GM20431 (cell line): ENCODE measurements around the gene BMP5.

Experiments
- in situ Hi-C: fragments of 300-500 bp; cut with MseI, MboI; formaldehyde crosslinking; loops from one replicate; pipeline ENCODE4 v1.15.0; 2020; ENCODE audit warnings: low sequenced_read_pairs; ENCODE audit not compliant: unreplicated experiment

BMP5 gene

DNA sequence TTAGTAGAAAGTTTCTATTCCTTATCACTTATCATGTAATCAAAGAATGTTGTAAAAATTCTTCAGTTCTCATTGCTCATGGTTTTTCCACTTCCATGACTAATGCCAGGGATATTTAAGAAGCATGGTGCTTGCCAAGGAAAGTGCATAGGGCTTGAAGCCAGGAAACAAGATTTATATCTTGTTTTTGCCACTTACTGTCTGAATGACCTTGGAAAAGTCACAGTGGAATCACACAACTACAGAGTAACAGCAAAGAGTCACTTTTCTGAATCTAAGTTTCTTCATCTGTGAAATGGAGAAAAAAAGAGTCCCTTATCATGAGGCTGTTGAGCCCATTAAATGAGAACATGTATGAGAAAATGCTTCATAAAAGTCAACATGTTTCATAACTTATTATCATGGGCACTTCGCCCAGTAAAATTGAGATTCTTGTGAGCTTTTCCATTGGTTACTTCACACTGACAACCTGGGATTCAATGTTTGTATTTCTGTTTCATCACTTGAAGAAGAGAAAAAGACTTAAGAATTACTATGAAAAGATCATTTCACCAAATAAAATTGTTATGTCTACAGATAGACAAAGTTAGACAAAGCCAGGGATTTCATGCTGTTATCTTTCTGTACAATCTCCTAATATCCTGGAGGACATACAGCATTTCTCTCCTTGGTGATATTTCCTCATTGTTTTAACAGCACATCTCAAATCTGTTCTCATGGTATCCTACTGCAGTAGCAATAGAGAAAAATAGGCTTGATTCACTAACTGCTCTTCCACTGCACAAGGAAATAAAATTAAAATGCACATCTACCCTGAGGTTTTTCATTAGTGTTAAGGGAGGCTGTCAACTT is 7.6 kb upstream of the BMP5 start:
- in situ Hi-C loops = loop anchor here (25.0 kb wide), 1 partner anchor 271 kb away; no protein-coding TSS in a partner anchor

DNA sequence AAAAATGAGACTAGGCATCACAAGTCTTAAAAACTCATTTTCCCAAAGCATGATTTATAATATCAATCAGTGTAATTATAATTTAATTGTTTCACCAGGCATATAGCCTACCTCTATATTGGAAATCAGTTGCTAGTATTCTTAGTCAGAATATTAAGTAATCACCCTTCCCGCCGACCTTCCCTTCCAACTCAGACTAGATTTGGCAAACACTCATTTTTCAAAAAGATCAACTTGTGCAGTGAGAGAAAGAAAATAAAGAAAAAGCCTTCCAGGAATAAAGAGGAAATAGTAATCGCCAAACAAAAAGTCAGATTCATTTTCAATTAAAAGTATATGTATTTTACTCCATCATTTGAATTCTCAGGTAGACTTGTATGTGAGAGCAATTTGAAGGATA is 1.9 kb upstream of the BMP5 start:
- in situ Hi-C loops = loop anchor here (25.0 kb wide), 1 partner anchor 265 kb away; no protein-coding TSS in a partner anchor

DNA sequence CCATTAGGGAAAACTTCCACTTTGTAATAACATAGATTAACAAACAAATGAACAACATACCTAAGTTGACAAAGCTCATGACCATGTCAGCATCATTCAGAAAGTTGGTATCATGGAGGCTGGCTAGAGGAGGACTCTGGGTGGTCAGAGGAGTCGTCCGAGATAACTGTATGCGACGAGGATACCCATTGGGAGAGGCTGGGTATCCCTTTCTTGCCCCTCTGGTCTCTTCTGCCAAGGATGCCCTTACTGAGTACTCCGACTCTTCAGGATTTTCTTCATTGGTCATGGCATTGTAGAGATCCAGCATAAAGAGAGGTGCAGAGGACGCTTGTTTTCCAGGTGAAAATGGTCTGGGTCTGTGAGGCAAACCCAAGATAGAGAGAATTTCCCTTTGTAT is 1.1 kb downstream of the BMP5 start:
- in situ Hi-C loops = no loop called here

DNA sequence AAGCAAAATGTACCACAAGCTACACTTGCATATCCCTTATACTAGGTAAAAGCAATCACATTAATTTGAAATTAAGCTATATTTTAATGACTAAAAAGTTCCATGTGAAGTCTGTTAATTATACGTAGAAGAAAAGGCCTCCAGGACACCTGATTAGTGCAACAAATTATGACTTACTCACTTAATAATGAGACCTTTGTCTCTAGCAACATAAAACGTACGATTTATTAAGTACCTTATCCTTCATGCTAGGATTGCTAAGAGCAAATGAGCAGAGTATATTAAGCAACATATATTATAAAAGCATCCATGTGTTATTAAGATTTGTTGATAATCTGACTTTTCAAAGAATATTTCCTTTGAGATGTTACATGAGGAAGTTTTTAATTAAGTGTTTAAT is 2.5 kb downstream of the BMP5 start:
- in situ Hi-C loops = no loop called here

DNA sequence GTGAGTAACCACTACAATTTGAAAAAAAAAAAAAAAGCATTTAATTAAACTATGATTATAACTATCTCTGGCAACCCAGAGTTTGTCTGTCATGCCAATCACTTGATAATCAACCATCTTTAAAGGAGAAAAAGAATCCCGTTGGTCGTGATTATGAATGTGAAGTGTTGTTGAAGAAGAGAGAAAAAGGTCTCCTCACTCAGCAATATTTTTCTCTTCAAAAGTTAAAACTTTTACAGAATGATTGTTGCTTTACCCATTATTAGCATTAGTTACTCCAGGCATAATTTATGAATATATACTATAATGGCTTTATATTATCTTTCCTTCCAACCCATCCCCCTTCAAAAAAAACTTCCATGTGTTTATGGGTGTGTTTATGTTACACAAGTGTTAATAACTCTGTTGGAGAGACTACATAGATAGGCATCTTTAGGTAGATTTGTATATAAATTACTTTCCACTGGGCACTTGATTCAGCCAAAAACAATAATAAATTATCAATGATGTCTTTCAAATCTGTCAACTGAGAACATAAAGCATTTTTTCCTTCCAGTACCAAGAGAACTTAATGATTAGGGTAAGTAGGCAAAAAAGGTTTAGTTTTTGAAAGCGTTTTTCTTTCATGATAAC is 5.1 kb downstream of the BMP5 start:
- in situ Hi-C loops = no loop called here

DNA sequence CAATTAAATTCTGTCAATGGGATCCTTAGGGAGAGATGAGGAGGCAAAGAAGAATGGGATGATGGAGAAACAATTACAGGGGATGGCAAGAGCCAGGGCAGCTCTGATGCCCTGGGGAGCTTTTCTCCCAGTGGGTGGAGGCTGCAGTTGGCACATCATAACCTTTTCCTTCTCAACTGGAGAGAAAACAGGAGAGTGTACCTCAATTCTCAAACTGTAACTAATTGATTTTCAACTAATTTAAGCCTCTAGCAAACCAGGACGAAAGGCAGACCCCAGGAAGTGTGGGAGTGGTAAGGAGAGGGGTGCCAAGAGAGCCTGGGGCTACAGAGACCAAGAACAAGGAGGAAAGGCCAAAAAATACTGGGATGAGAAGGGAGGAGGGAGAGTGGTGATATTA is 5.7 kb downstream of the BMP5 start:
- in situ Hi-C loops = no loop called here

DNA sequence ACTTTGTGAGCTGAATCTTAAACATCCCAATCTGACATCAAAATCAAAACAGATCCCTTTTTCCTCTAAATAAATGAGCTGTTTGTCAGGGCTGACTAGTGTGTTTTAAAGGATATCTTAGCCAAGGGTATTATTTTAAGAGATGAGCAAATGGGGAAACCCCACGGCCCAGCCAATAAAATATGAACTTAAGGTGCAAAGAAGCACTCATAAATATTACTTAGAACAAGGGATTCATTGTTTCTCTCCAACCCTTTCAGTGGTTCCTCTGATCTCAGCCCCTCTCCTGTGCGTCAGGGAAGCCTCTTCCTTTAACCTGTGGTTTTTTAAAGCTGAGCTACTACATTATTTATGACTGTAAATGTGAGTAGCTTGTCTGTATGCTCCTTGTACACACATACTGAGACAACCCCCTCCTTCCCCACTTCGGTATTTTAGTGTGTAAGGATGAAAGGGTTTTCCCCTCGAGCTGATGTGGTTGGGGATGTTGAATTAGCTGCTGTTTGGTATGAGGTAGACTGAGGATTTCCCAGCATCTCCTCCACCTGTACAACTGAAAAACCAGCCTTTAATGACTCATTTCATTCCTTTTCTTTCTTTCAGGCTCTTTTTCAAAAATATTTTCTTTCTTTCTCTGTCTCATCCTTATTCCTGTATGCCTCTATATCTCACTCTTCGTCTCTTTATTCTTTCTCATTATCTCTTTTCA is 6.5 kb downstream of the BMP5 start:
- in situ Hi-C loops = no loop called here

DNA sequence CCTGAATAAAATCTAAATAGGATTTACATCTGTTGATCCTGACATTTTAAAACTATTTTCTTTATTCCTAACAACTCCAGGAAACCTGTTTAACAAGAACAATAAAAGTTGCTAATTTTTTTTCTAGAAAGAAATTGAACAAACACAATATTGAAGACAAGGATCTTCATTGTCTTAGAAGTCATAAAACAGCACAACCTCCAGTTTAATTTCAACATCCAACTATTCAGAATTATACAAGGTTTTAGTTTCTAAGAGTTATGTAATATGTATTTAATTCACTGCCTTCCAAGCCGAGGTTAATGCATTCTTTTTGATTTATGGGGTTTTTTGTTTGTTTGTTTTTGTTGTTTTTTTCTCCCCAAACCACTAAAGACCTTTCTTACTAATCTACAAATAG is 7.2 kb downstream of the BMP5 start:
- in situ Hi-C loops = no loop called here

DNA sequence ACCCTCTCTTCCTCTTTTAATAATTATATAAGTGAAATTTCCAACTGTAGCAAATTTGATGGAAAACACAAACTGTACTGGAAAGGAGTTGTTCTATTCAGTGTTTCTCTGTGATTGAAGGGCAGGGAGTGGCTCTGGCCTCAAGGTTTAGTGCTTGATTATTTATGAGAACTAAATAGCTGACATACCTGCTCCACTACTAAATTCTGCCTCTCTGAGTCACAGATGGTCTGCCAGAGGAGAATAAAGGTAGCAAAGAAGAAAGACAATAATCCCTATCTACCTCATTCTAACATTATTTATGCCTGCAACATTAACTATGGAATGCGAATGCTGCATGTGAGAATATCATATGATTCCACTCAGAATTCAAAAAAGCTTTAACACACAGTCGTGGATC is 9.3 kb downstream of the BMP5 start:
- in situ Hi-C loops = no loop called here

DNA sequence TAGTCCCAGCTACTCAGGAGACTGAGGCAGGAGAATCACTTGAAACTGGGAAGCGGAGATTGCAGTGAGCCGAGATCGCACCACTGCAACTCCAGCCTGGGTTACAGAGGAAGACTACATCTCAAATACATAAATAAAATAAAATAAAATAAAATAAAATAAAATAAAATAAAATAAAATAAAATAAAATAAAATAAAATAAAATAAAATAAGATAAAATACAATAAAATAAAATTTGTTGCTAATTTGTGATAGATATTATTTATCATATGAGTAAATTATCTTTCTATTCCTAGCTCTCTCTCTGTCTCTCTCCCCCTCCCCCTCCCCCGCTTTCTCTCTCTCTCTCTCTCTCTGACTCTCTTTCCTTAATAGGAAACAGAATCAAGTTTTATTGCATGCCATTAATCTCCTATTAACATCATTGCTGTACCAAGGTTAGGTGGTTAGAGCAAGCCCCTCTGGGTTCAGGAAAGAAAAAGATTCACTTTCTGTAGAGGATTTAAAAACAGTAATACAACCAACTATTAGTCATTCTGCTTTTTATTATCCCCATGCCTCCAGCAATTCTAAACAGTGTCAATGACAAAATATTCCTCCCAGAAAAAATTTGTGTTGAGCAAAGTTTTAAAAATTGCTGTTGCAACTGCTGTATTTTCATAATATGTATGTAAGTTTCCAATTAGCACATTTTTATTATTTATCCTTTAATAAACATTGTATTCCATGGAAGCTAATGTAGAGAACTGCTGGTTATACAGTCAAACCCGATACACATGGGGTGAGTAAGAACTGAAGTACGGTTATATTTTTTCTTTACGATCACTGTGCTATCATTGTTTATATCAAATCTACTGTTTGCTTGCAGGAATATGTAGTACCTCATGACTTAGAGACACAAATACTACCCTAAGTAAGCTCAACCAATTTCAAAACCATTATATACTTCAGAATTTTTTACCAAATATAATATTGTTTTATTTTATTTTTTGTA is 22.1 kb downstream of the BMP5 start:
- in situ Hi-C loops = no loop called here

DNA sequence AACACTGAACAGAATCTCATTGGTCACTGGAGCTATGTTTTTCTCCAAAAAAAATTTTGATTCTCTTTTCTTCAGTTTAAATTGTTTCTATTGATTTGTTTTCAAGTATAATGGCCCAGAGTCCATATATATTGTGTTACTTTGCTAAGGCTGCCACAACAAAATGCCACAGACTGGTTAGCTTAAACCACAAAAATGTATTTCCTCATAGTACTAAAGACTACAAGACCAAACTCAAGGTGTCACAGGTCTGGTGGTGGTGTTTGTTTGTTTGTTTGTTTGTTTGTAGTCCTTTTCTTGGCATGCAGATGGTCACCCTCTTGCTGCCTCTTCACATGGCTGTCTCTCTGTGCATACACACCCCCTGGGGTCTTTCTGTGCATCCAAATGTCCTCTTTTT is 34.0 kb downstream of the BMP5 start:
- in situ Hi-C loops = no loop called here

DNA sequence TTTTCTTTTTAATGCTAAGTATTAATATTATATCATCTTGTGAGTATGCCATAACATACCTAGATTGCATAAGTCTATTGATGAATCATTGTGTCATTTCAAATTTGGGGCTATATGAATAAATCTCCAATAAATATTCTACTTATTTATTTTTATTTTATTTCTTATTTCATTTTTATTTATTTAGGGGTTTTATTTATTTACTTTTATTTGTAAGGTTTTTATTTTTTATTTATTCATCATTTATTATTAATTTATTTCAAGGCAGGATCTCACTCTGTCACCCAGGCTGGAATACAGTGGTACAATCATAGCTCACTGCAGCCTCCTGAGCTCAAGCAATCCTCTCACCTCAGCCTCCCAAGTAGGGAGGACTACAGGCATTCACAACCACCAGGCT is 36.3 kb downstream of the BMP5 start:
- in situ Hi-C loops = no loop called here

DNA sequence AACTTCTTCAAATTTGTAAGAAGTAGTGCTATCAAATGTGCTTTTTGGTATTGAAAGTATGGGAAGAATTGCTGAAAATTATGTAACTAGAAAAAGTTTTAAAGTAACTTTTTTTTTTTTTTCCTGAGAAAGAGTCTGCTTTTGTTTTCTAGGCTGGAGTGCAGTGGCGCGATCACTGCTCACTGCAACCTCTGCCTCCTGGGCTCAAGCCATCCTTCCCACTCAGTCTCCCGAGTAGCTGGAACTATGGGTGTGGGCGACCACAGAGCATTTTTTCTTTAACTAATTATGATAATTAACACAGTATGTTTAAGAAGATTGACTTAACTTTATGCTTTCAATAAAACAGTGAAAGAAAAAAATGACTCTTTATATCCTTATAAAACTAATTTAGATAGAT is 38.4 kb downstream of the BMP5 start:
- in situ Hi-C loops = no loop called here

DNA sequence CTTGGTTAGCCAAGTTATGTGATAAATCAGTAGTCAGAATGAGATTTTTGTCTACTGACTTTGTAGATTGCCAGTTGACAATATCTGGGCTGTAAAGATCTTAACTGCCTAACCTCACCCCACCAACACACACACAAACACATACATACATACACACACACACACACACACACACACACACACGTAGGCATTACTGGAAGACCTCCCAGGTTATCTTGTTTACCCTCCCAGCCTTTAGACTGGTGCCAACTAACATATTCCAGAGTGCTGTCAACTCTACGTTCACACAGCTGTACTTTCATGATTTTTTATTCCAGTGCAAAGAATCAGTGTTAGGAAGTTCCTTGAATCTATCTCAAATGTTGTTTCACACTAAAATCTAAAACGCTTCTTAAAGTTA is 38.9 kb downstream of the BMP5 start:
- in situ Hi-C loops = no loop called here

DNA sequence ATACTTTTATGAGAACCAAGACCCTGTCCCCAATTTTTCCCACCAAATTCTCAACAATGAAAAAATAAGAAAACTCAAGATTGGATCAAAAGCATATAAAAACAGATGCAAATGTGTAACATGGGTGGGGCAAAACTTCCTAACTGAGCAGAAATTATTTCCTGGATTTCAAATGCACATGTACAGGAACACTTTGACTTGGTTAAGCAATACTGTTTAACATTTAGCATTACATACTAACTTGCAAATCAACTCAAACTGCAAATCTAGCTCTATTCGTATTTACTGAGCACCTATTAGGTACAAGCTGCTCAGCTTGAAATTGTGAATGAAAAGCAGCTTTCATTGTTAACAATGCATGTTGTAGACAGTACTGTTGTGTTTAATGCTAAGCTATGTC is 40.2 kb downstream of the BMP5 start:
- in situ Hi-C loops = no loop called here

DNA sequence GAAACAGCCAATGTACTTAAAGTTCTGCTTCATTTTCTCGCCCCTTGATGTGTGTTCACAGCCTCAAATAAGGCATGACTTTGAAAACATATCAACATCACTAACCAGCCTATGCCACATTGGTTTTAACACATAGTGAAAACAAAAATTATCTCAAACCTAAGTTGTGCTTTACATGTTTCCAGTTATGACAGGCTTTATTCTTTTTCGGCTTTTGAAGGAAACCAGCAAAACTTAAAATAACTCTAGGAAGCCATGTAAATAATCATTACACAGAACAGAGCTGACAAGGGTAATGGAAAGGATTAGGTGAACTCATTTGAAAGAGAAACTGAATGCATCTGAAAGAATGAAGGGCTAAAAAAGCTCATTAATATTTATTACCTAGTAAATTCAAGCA is 42.1 kb downstream of the BMP5 start:
- in situ Hi-C loops = no loop called here

DNA sequence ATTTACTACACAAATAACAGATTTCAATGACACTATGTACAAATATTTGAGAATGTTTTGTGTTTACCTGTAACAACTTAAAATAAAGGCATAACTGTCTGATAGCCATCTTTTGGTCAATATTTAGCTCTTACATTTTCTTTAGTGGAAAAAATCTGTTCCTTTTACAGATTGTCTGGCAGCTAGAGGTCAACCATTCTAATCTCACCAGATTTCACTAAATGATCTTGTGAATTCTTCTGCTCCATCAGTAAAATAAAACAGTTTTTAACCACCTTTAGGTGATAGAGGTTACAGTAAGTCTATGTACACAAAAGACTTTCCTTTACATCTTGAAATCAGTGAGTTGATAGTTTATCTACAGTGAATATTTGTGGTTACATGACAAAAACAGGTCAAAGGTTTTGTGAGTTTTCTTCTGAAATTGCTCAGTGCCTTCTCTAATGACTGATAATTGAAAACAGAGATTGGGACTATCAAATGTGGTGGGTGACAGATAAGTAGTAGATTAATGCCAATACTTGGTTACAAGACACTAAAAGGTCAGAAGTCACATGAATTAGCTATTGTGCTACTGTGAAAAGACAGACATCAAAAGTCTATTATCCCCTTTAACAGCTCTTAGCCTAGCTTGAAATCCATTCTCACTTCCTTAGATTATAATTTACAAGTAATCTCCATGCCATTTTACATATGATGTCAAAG is 47.4 kb downstream of the BMP5 start:
- in situ Hi-C loops = no loop called here

DNA sequence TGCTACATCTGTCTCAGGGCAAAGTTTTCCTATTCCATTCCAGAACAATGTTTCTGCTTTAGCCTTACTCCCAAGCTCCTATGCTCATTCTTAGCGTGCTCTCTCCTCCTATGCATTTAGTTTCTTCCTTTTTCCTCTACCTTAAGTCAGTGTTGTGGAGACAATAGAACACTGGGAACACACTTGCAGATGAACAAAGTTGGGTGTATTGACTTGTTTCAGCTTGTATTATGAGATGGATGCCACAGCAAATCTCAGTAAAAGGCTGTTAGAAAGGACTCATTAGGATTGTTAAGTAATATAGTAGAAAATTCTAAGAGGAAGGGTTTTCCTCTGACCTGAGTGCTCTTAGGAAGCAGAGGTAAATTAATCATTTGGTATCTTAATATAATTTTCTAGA is 48.4 kb downstream of the BMP5 start:
- in situ Hi-C loops = no loop called here

DNA sequence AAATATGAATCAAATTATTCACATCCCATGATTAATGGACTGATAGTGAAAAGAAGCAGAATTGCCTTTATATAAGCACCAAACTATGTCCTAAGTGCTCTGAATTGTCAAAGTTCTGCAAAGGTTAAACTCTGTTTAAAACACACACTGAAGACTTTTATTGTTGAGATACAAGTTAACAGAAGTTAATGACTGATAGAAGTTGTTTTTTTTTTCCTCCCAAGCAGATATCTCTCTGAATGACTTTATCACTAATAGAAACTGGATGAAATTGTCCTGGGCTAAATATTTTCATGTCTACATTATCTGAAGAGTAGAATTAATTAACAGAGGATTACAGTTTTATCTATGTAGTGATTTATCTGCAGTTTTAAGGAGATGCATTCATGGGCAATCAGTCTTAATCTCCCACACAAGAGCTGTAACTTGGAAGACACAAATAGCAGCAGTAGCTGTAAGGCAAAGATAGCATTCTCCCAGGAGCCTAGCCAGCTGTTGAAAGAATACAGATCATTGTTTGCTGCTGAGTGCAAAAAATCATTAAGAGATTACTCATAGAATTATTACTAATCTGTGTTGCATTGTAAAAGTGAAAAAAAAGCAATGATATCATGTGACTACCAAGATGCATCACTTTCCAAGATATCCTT is 49.9 kb downstream of the BMP5 start:
- in situ Hi-C loops = no loop called here
